Medulla oblongata (tissue), 1 donor: ENCODE measurements around the gene PRKAG1.

ENCODE experiments used
- DNase-seq: peaks from one replicate; pipeline ENCODE4 v3.0.0-alpha.2; 2015; ENCODE audit errors: extremely low spot score

Gene PRKAG1

GRCh38 chr12:48966177-48966895, 52.2 kb downstream of the PRKAG1 start:
- DNase-seq, result no peak

- no peak for DNase-seq
Observed at GRCh38 chr12:48965298-48965838, 53.2 kb downstream of the PRKAG1 start.

DNA sequence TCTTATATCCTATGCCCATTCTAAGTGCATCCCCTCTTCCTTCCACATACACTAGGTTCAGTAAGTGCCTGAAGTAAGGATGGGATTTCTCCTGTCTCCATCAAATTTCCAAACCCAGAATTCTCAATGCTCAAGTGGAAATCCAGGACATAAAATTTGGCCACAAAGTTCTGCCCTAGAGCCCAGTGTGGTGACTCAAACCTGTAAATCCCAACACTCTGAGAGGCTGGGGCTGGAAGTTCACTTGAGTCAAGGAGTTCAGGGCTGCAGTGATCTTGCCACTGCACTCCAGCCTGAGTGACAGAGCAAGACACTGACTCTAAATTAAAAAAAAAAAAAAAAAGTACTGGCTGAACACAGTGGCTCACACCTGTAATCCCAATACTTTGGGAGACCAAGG, 56.8 kb downstream of the PRKAG1 start:
- no peak for DNase-seq

DNA sequence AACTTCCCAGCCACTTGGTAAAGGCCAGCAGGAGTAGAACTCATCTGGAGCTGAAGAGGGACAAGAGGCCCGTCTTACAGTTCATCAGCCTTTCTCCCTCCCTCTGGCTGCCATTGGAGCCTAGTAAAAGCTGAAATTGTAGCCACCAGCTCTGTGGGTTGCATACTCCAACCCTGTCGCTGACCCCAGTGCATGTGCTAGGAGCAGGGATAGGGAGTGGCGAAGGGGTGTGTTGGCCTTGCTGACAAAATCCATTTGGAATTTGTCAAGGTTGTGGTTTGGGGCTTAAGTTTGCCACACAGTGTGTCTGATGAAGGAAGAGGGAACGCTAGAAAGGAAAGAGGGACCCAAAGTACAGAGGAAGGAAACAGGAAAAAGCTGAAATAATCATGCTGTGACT, 57.2 kb downstream of the PRKAG1 start:
- DNase-seq, result no peak

DNA sequence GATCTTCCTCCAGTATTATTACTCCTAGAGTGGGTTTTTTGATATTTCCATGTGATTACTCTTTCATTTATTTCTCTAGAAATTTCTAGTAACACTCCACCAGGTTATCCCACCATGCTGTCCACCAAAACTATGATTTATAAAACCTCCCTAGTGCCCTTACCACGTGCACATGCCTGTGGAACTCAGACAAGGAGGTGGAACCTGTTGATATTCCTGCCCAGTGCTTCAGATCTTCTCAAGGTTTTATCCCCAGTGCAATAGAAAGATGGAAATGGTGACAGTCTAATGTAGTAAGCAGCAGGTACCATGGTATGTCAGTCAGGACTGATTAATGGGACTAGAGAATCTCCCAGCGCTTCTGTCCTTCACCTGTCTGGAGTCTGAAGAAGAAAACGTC, 57.7 kb downstream of the PRKAG1 start:
- DNase-seq, result no peak

DNA sequence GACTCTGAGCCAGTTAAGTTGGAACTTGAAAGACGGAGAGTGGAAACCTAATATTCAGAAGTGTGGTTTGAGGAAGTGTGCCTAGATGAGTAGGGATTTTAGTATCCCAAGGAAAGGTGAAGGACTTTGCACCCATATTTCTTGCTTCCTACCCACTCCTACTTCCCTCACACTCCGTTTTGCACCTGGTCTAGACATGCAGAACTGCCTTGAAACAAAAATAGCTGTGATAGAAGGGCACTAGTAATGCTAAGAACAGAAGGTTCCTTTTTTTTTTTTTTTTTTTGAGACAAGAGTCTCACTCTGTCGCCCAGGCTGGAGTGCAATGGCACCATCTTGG, 60.6 kb downstream of the PRKAG1 start:
- no peak for DNase-seq

- DNase-seq, result peak; percentile 95
Observed at GRCh38 chr12:48957141-48958048, 61.2 kb downstream of the PRKAG1 start, which contains the start of gene ARF3. ARF3 (minus strand) TSS chr12:48957487; CDS start chr12:48941095, 16,392 bp downstream.

- peak; percentile 89 for DNase-seq
Observed at GRCh38 chr12:48956279-48957140, 62.1 kb downstream of the PRKAG1 start.

- peak; percentile 38 for DNase-seq
Observed at GRCh38 chr12:48954841-48955501, 63.6 kb downstream of the PRKAG1 start.

DNA sequence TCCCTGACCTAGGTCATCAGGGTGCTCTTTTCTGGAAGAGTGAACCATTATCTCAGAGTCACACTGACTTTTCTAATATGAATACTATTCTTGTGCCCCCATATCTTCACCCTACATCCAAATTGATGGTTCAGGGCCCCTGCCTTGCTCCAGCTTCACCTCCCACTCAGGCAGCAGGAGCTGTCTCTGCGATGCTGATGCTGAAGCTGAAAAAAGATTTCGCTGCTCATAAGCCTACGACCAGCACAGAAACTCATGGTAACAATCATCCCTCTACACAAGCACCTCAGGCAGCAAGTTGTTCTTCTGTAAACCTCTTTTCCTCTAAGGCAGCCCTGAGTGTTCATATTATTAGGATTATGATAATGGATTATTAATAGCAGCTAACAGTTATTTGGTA, 64.5 kb downstream of the PRKAG1 start:
- no peak for DNase-seq

DNA sequence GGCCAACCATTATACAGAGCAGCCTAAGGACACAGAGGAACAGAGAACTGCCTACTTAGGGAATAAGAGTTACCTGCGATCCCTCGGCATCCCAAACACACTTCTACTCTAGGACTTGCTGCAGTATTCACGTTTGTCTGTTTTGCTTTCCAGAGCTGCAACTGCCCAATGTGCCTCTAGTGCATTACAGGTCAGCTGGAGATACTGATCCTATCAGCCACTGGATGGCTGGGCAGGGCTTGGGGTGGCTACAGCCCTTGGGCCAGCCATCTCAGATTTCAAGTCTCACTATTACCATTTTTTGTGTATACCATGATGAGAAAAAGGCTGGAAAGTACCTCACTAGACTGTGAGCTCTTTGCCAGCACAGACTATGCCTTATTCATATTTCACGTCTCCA, 65.9 kb downstream of the PRKAG1 start:
- DNase-seq, result no peak
